HUES6 (cell line): ENCODE measurements around the gene CSF1R.

Experiments
- H3K27ac ChIP-seq: 2 replicates; pipeline ENCODE4 v1.7.0; 2013; ENCODE audit warnings: low read depth, mild to moderate bottlenecking, low read length, inconsistent platforms
- H3K27me3 ChIP-seq: 2 replicates; pipeline ENCODE4 v1.6.1; 2013; ENCODE audit warnings: low read length; ENCODE audit not compliant: control insufficient read depth, insufficient read depth
- H3K36me3 ChIP-seq: 2 replicates; pipeline ENCODE4 v1.6.1; 2013; ENCODE audit warnings: low read length; ENCODE audit not compliant: control insufficient read depth, insufficient read depth
- H3K4me1 ChIP-seq: 2 replicates; pipeline ENCODE4 v1.6.1; 2013; ENCODE audit warnings: low read length; ENCODE audit not compliant: control insufficient read depth, insufficient read depth
- H3K4me3 ChIP-seq: 2 replicates; pipeline ENCODE4 v1.5.1; 2013; ENCODE audit warnings: low read depth, low read length
- H3K9ac ChIP-seq: one replicate; pipeline ENCODE4 v1.6.1; 2013; ENCODE audit warnings: mild to moderate bottlenecking, low read length
- H3K9me3 ChIP-seq: 2 replicates; pipeline ENCODE4 v1.6.1; 2013; ENCODE audit warnings: low read depth, low read length; ENCODE audit not compliant: control insufficient read depth, insufficient read depth

Gene CSF1R

DNA sequence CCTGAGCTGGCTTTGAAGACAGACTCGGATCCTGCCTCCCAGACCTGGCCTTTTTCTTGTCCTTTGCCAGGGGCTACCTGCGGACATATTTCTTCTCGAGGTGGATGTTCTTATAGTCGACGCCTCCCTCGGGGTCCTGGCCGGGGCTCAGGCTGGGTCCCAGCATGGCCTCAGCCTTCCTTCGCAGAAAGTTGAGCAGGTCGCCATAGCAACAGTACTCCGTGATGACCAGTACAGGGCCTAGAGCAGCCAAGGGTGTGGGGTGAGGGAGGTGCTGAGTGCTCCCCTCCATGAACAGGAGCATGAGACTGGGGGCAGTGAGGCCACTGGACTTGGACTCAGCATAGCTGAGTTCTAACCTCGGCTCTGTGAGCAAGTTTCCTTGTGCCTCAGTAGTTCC lies 26.7 kb downstream of the CSF1R start:
- H3K27ac ChIP-seq, result no peak overlapping the region
- H3K4me3 ChIP-seq, result no peak overlapping the region
- no peaks in the 10 kb centered on the region for H3K9me3 ChIP-seq
- H3K27me3 ChIP-seq, result no peaks in the 10 kb centered on the region
- H3K4me1 ChIP-seq, result peaks cover 10% of the 10 kb centered on the region
- H3K9ac ChIP-seq, result no peak overlapping the region
- peaks cover 10% of the 10 kb centered on the region; the same call in 1 of the 2 replicates for H3K36me3 ChIP-seq

DNA sequence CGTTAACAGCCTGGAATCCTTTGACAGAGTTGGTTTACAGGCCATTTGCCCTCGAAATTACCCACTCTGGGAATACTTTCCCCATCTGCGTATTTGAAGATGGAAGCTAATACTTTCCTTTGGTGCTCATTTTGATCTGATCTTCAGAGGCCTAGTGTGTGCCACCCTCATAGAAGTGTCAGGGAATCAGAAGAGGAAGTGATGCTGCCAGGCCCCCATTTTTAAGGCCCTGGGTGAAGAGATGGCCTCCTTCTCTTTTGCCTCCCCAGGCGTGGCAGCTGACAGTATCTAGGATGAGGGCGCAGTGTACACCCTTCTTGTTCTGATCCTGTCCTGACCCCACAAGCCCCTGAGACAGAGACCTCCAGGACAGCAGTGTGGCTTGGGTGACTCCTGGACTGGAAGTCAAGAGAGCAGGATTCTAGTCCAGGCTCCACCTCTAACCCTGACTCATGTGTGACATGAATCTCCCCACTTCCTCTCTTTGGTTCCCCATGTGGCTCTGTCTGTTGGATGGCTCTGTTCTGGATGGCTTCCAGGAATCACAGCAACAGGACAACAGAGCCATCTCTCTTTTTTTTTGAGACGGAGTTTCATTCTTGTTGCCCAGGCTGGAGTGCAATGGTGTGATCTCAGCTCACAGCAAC lies 27.8 kb downstream of the CSF1R start:
- Histone ChIP-seq H3K27ac (no peak overlapping the region), H3K27me3 (no peaks in the 10 kb centered on the region), H3K4me1 (peaks cover 10% of the 10 kb centered on the region), H3K36me3 (peaks cover 21% of the 10 kb centered on the region), H3K4me3 (no peak overlapping the region), H3K9ac (no peak overlapping the region), H3K9me3 (no peaks in the 10 kb centered on the region)

DNA sequence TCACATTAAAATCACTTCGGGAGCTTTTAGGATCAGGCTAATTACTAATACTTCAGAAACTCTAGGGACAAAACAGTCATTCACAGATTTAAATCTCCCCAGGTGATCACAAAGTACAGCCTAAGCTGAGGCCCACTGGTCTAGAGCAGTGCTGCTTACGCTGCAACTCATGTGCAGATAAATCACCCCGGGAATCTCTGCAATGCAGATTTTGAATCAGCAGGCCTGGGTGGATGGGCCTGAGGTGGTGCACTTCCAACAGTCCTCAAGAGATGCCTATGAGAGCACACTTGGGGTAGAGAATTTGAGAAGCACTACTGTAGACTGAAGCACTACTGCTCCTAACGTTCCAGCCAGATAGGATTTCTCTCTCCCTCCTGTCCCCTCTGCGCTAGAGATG lies 28.4 kb downstream of the CSF1R start:
- no peak overlapping the region for H3K9ac ChIP-seq
- H3K27me3 ChIP-seq, result no peaks in the 10 kb centered on the region
- H3K36me3 ChIP-seq, result peaks cover 27% of the 10 kb centered on the region
- H3K4me1 ChIP-seq, result peaks cover 10% of the 10 kb centered on the region
- H3K9me3 ChIP-seq, result no peaks in the 10 kb centered on the region
- H3K4me3 ChIP-seq, result no peak overlapping the region
- no peak overlapping the region for H3K27ac ChIP-seq

DNA sequence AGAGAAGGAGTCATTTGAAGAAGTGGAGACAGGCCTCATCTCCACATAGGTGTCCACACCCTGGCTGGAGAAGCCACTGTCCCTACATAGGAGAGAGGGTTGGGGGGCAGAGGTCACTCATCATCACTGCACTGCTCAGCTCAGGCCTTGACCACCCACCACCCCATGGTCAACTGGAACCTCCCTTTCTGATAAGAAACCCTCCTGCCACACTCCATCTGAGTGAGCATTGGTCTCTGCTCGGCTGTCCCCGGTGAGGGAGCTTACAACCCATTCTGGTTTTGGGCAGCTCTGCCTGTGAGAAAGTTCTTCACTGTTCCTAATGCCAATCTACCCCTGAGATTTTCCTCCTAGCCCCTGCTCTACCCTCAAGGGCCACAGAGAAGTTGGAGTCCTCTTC lies 28.8 kb downstream of the CSF1R start:
- H3K36me3 ChIP-seq, result peaks cover 32% of the 10 kb centered on the region
- no peaks in the 10 kb centered on the region for H3K27me3 ChIP-seq
- H3K4me1 ChIP-seq, result peaks cover 10% of the 10 kb centered on the region
- no peak overlapping the region for H3K9ac ChIP-seq
- no peak overlapping the region for H3K27ac ChIP-seq
- H3K4me3 ChIP-seq, result no peak overlapping the region
- no peaks in the 10 kb centered on the region for H3K9me3 ChIP-seq

DNA sequence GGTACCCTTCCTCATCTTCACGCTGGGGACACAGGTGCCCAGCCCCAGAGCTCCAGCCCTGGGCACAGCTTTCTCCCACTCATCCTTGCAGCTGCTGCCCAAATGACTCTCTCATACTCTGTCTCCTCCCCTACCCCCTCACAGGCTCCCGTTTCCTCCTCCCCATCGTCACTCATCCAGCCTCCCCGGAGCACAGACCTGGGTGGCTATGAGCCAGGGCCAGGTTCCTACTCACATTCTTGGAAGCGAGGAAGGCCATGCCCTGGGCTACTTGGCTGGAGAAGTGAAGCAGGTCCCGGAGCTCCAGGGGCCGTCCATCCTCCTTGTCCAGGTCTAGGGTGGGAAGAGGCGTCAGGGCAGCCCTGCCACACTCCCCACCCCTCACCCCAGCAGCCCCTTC lies 29.3 kb downstream of the CSF1R start:
- Histone ChIP-seq H3K36me3 (peaks cover 36% of the 10 kb centered on the region), H3K4me1 (peaks cover 10% of the 10 kb centered on the region)

DNA sequence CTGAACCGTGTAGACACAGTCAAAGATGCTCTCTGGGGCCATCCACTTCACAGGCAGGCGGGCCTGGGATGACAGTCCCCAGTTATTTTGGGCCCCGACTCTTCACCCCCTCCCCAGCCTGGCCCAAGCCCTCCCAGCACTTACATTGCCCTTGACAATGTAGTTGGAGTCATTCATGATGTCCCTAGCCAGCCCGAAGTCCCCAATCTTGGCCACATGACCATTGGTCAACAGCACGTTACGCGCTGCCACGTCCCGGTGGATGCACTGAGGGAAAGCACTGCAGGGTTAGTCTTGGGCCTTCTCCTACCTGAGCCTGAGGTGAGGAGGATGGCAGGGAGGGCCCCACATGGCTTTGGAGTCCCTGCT lies 30.3 kb downstream of the CSF1R start:
- no peaks in the 10 kb centered on the region for H3K27me3 ChIP-seq
- no peak overlapping the region for H3K9ac ChIP-seq
- H3K9me3 ChIP-seq, result no peaks in the 10 kb centered on the region
- H3K4me3 ChIP-seq, result no peak overlapping the region
- H3K36me3 ChIP-seq, result peaks cover 46% of the 10 kb centered on the region
- H3K27ac ChIP-seq, result no peak overlapping the region
- peaks cover 10% of the 10 kb centered on the region for H3K4me1 ChIP-seq

More for the DNA sequence above, 29.3 kb downstream of the CSF1R start:
- no peak overlapping the region for H3K4me3 ChIP-seq
- H3K27ac ChIP-seq, result no peak overlapping the region
- H3K27me3 ChIP-seq, result no peaks in the 10 kb centered on the region
- H3K9ac ChIP-seq, result no peak overlapping the region
- H3K9me3 ChIP-seq, result no peaks in the 10 kb centered on the region

DNA sequence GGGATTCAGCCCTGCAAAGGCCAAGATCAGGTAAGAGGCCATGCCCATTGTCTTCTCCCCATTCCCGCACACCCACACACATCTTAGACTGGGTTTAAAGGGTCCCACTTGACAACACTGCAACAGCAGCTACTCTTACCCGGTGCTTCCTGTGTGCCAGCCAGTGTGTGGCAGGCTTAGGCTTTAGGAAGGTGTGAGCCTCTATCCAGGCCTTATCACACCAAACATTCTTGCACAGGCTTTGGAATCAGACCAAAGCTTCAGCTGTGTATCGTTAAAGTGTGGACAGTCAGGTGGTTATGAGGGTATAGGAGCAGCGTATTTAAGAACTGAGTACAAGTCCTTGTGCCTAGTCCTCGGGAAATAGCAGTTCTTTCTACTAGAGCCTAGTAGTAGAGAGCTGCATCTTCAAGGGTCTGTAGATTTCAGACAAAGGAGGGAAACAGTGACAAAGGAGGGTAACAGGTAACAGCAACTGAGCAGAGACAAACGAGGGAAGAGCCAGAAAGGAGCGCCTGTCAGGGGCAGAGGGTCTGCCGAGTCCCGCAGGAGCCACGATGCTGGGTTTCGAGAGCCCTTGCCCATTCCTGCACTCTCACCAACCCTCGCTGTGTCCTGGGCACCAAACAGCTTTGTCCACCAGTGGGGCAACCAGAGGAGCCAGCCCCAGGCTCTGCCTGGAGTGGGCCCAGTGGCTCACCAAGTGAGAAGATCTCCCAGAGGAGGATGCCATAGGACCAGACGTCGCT lies 30.9 kb downstream of the CSF1R start:
- H3K27me3 ChIP-seq, result no peaks in the 10 kb centered on the region
- H3K4me3 ChIP-seq, result no peak overlapping the region
- peaks cover 52% of the 10 kb centered on the region for H3K36me3 ChIP-seq
- H3K9ac ChIP-seq, result no peak overlapping the region
- no peaks in the 10 kb centered on the region for H3K9me3 ChIP-seq
- peaks cover 10% of the 10 kb centered on the region for H3K4me1 ChIP-seq
- H3K27ac ChIP-seq, result no peak overlapping the region

DNA sequence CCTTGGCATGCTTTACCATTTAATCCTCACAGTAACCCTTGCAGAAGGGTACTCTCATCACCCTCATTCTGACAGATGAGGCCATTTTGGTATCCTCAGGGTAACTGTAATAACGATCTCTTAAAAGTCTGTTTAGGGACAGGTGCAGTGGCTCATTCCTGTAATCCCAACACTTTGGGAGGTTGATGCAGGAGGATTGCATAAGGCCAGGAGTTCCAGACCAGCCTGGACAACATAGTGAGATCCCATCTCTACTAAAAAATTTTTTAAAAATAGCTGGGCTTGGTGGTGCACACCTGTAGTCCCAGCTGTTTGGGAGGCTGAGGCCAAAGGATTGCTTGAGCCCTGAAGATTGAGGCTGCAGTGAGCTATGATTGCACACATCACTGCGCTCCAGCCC lies 31.8 kb downstream of the CSF1R start:
- Histone ChIP-seq H3K9ac (no peak overlapping the region), H3K36me3 (peaks cover 61% of the 10 kb centered on the region), H3K4me1 (peaks cover 10% of the 10 kb centered on the region)

DNA sequence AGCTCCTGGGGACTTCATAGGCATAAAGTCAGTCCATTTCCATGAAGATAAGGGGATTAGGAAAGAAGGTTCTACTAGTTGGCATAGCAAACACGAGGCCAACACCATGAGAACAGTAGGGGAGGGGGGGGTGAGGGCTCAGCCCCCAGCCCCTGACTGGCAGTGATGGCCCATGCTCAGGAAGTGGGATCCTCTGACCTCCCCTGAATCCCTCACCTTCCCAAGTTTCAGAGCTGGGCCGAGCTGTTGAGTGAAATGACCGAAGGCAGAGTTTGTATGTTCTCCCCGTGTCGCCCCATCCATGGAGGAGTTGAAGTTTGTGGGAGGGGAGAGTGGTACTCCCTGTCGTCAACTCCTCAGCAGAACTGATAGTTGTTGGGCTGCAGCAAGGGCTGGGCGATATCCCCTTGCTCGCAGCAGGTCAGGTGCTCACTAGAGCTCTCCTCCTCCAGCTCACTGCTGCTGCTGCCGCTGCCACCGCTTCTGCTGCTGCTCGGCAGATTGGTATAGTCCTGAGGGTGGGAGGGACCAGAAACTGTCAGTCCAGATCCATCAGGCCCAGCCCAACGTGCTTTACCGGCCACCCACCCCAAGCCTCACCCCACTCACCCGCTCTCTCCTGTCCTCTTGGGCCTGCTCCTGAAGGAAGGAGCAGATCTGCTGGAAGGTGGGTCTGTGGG lies 32.5 kb downstream of the CSF1R start:
- H3K9ac ChIP-seq, result no peak overlapping the region
- H3K9me3 ChIP-seq, result no peaks in the 10 kb centered on the region
- peaks cover 10% of the 10 kb centered on the region for H3K4me1 ChIP-seq
- no peak overlapping the region for H3K4me3 ChIP-seq
- peaks cover 68% of the 10 kb centered on the region for H3K36me3 ChIP-seq
- no peak overlapping the region for H3K27ac ChIP-seq
- H3K27me3 ChIP-seq, result no peaks in the 10 kb centered on the region

More for the DNA sequence above, 31.8 kb downstream of the CSF1R start:
- Histone ChIP-seq H3K27ac (no peak overlapping the region), H3K27me3 (no peaks in the 10 kb centered on the region), H3K9me3 (no peaks in the 10 kb centered on the region), H3K4me3 (no peak overlapping the region)

DNA sequence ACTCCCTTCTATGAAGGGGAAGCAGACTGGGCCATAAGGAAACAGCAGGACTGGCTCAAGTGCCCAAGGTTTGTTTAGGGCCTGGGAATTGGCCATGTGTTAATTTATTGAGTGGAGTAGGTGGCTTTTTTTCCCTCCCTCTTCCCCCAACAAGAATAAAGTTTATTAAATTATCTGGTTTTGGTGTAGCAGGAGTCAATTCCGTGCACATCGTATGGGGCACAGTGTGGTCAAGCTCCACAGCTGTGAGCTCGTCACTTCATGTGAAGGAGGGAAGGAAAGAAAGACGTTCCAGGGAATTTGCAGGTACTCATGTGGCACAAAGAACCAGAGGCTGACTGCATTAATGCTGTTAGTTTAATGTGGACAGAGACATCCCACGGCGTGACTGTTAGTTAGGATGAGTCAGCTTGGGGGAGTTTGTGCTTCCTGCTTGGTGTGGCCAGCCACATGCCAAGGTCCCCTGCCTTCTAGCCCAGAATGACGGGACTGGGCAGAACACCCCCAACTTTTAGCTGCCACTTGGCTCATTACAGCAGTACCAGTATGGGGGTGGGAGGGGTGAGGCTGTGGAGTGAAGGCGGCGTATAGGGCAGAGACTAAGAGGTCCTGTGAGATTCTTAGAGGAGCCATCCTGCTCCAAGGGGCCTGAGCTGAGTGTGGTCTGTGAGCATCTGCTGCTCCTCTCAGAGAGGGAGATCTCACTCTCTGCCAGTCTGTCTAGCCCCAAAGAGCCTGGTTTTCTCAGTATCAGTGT lies 33.2 kb downstream of the CSF1R start:
- Histone ChIP-seq H3K9ac (no peak overlapping the region), H3K4me3 (no peak overlapping the region), H3K27me3 (no peaks in the 10 kb centered on the region), H3K27ac (no peak overlapping the region), H3K9me3 (no peaks in the 10 kb centered on the region), H3K36me3 (peaks cover 75% of the 10 kb centered on the region), H3K4me1 (peaks cover 8% of the 10 kb centered on the region)
